K562 (cell line): ENCODE measurements around the gene DCHS2. TPM values are rescaled to one million over a fixed set of nuclear protein-coding genes. Genes with fewer than 3 reads are reported as not detected.
A peak's percentile ranks its signal among the peaks of the same experiment; 100 is the strongest.

Experiments used
- ATAC-seq: fragments of 200-7000 bp; cut with Tn5 transposase; 3 replicates; pipeline ENCODE4 v1.9.1; 2020; ENCODE audit warnings: moderate library complexity
- BruUV-seq: library from RNA; stranded (reverse); fragments of 400-500 nt; replicated peaks from 2 replicates; lab custom pipeline; 2021; lab: Mats Ljungman, UMichigan
- CTCF ChIA-PET: fragments of 300-600 bp; formaldehyde crosslinking; extraction: SDS; loops from one replicate; lab custom pipeline; 2021; ENCODE audit warnings: low intra/inter-chr PET ratio; lab: Yijun Ruan, JAX
- POLR2A ChIA-PET: fragments of 300-600, 350-650 bp; sonication (Branson Sonifier 250); formaldehyde crosslinking; extraction: SDS; loops from one replicate; lab custom pipeline; 2021; ENCODE audit warnings: antibody characterized with exemption, inconsistent platforms; lab: Yijun Ruan, JAX
- DNase-seq, 4 experiments: peaks; one replicate each; pipeline versions ENCODE4 v3.0.0 to v3.0.0-alpha.2; 2011 to 2018; ENCODE audit warnings: low spot score in 3 of 4, mixed read lengths in 3 of 4; ENCODE audit errors: extremely low read depth in 1 of 4
- FAIRE-seq: peaks from 2 replicates; lab custom pipeline; 2011; peaks lifted over from hg19 to GRCh38; lab: Jason Lieb, UNC
- H2AFZ ChIP-seq: 2 replicates; pipeline ENCODE4 v1.6.0; 2011; ENCODE audit warnings: low read depth, low read length, control low read depth, inconsistent platforms
- H3K27ac ChIP-seq: fragments of 200-600 bp; 3 replicates; pipeline ENCODE4 v1.8.0; 2011; ENCODE audit warnings: low read depth, mild to moderate bottlenecking, control low read depth, inconsistent platforms, low read length, moderate library complexity, mixed read lengths; ENCODE audit errors: extremely low read depth
- H3K27me3 ChIP-seq, 2 experiments: fragments of 300-600 bp in 1 of 2; 2 replicates in 1 of 2; 3 replicates in 1 of 2; pipeline versions ENCODE4 v1.6.0 to v1.8.0; 2011; ENCODE audit warnings: inconsistent platforms in 2 of 2, low read length in 2 of 2, mild to moderate bottlenecking in 1 of 2, mixed read lengths in 1 of 2, moderate library complexity in 1 of 2; ENCODE audit not compliant: control insufficient read depth in 2 of 2, insufficient read depth in 2 of 2
- H3K36me3 ChIP-seq: fragments of 300-600 bp; 3 replicates; pipeline ENCODE4 v1.8.0; 2011; ENCODE audit warnings: mild to moderate bottlenecking, low read length, inconsistent platforms; ENCODE audit not compliant: control insufficient read depth, insufficient read depth
- H3K4me1 ChIP-seq, 2 experiments: fragments of 200-600 bp in 1 of 2; replicated peaks in 1 of 2; 2 replicates in 1 of 2; 3 replicates in 1 of 2; pipeline versions ENCODE4 v1.5.1 to v1.8.0; 2011; ENCODE audit warnings: inconsistent platforms in 2 of 2, low read length in 2 of 2, mild to moderate bottlenecking in 1 of 2, mixed read lengths in 1 of 2, moderate library complexity in 1 of 2; ENCODE audit not compliant: control insufficient read depth in 2 of 2, insufficient read depth in 2 of 2
- H3K4me2 ChIP-seq: 2 replicates; pipeline ENCODE4 v1.6.1; 2011; ENCODE audit warnings: low read length, control low read depth, inconsistent platforms, mixed read lengths; ENCODE audit not compliant: insufficient read depth
- H3K4me3 ChIP-seq: fragments of 200-600 bp; sonication (generic), shearing (Covaris generic); 2 replicates; pipeline ENCODE4 v1.5.1; 2016; ENCODE audit warnings: control low read depth, inconsistent platforms
- H3K79me2 ChIP-seq: fragments of 200-600 bp; 3 replicates; pipeline ENCODE4 v1.8.0; 2011; ENCODE audit warnings: low read length, inconsistent platforms; ENCODE audit not compliant: control insufficient read depth, insufficient read depth
- H3K9ac ChIP-seq, 2 experiments: 2 replicates each; pipeline versions ENCODE4 v1.6.0 to v1.6.1; 2011; ENCODE audit warnings: low read depth in 2 of 2, low read length in 2 of 2, control low read depth in 1 of 2, inconsistent platforms in 1 of 2, mild to moderate bottlenecking in 1 of 2, mixed read lengths in 1 of 2; ENCODE audit not compliant: insufficient read depth in 1 of 2
- H3K9me1 ChIP-seq: one replicate; pipeline ENCODE4 v1.6.0; 2011; ENCODE audit warnings: inconsistent platforms, mild to moderate bottlenecking, low read length, moderate library complexity; ENCODE audit not compliant: control insufficient read depth, insufficient read depth
- H3K9me3 ChIP-seq: replicated peaks from 2 replicates; pipeline ENCODE4 v1.5.1; 2011; ENCODE audit warnings: low read depth, low read length, inconsistent platforms; ENCODE audit not compliant: control insufficient read depth, insufficient read depth
- H4K20me1 ChIP-seq: replicated peaks from 2 replicates; pipeline ENCODE4 v1.6.1; 2011; ENCODE audit warnings: low read length, inconsistent platforms, mixed read lengths; ENCODE audit not compliant: control insufficient read depth, insufficient read depth
- CTBP1 ChIP-seq: fragments of 450-650 bp; IDR thresholded peaks from 2 replicates; pipeline ENCODE4 v1.6.1; 2016; ENCODE audit warnings: borderline replicate concordance
- CTCF ChIP-seq, 3 experiments: IDR thresholded peaks in 2 of 3; conservative IDR thresholded peaks in 1 of 3; 2 replicates each; pipeline ENCODE4 v1.5.1; 2011 to 2012; ENCODE audit warnings: low read length in 3 of 3, mild to moderate bottlenecking in 3 of 3, control low read depth in 2 of 3, improper control_type of control experiment in 1 of 3, inconsistent platforms in 1 of 3, low read depth in 1 of 3, mixed read lengths in 1 of 3, moderate library complexity in 1 of 3; ENCODE audit not compliant: insufficient read depth in 2 of 3
- NRF1 ChIP-seq, 2 experiments: fragments of 450-650 bp; IDR thresholded peaks in 1 of 2; conservative IDR thresholded peaks in 1 of 2; 2 replicates each; pipeline ENCODE4 v1.6.1; 2014; ENCODE audit warnings: mild to moderate bottlenecking in 2 of 2
- RAD21 ChIP-seq, 2 experiments: fragments of 250-450 bp in 1 of 2; fragments of 450-650 bp in 1 of 2; sonication (Bioruptor Pico) in 1 of 2; formaldehyde crosslinking in 1 of 2; IDR thresholded peaks in 1 of 2; conservative IDR thresholded peaks in 1 of 2; 2 replicates each; pipeline versions ENCODE4 v1.4.0 to v1.8.0; 2020 to 2022; ENCODE audit warnings: mild to moderate bottlenecking in 2 of 2, moderate library complexity in 1 of 2
- RB1 ChIP-seq: fragments of 450-650 bp; IDR thresholded peaks from 2 replicates; pipeline ENCODE4 v1.6.1; 2017; ENCODE audit warnings: low read depth, mild to moderate bottlenecking
- SMC3 ChIP-seq: conservative IDR thresholded peaks from 2 replicates; pipeline ENCODE4 v1.6.1; 2011; ENCODE audit warnings: low read depth, low read length, improper control_type of control experiment; ENCODE audit not compliant: insufficient read depth
- TEAD4 ChIP-seq, 2 experiments: sonication (generic) in 1 of 2; formaldehyde crosslinking in 1 of 2; IDR thresholded peaks; 2 replicates each; pipeline versions ENCODE4 v1.6.1 to v1.8.0; 2012 to 2022; ENCODE audit warnings: borderline replicate concordance in 1 of 2, inconsistent platforms in 1 of 2, low read length in 1 of 2, mild to moderate bottlenecking in 1 of 2, missing genetic modification reagents in 1 of 2
- ZNF134 ChIP-seq: fragments of 250-450 bp; sonication (Bioruptor Pico); conservative IDR thresholded peaks from 2 replicates; pipeline ENCODE4 v1.4.0; 2020
- ZNF165 ChIP-seq: fragments of 250-450 bp; sonication (Bioruptor Pico); IDR thresholded peaks from 2 replicates; pipeline ENCODE4 v1.4.0; 2020; ENCODE audit warnings: borderline replicate concordance
- ZSCAN29 ChIP-seq: fragments of 450-650 bp; IDR thresholded peaks from 2 replicates; pipeline ENCODE4 v1.6.1; 2017
- WGBS: fragments of 100-300 bp; shearing (Covaris generic); methylation state at CpG from one replicate; pipeline ENCODE4 v1.1.6; 2016; ENCODE audit warnings: low coverage, mixed read lengths; ENCODE audit not compliant: insufficient coverage; ENCODE audit errors: missing lambda C conversion rate; 5-methylcytosine and 5-hydroxymethylcytosine counted together
- in situ Hi-C: fragments of 300-500 bp; cut with MboI; formaldehyde crosslinking; loops from 4 replicates; pipeline ENCODE4 v1.15.0; 2018; ENCODE audit warnings: inconsistent platforms, mixed read lengths
- intact Hi-C: fragments of 100-400 bp; cut with micrococcal nuclease; formaldehyde crosslinking; loops from 2 replicates; pipeline ENCODE4 v1.14.2; 2022
- polyA plus RNA-seq, 8 experiments: library from polyadenylated mRNA; depleted of rRNA in 4 of 8; stranded (reverse) in 5 of 8; unstranded in 3 of 8; fragments of >200 nt; fragmentation: Nextera tagmentation in 2 of 8; fragmentation: Illumina TruSeq in 1 of 8; extraction: Ambion mirVana in 2 of 8; extraction: Trizol in 1 of 8; gene quantifications; 2 replicates each; pipeline versions ENCODE4 v1.2.1 to v1.2.3, GENCODE V29; 2011 to 2014; ENCODE audit warnings: inconsistent platforms in 1 of 8, missing spikeins in 1 of 8
- total RNA-seq, 7 experiments: library from RNA; depleted of rRNA in 6 of 7; stranded (reverse); fragments of >200 nt in 6 of 7; fragmentation: Illumina TruSeq in 2 of 7; extraction: Trizol in 2 of 7; gene quantifications; 2 replicates each; pipeline versions ENCODE4 v1.2.1 to v1.2.3, GENCODE V29; 2011 to 2021; ENCODE audit warnings: low replicate concordance in 1 of 7

DCHS2 gene
- total and polyA plus RNA-seq, 9 of the 15 experiments (the other 6 are each of a cell fraction or from before 2014, with no cell fraction given) = 0.49 to 7.1 (median 5.3) TPM

DNA sequence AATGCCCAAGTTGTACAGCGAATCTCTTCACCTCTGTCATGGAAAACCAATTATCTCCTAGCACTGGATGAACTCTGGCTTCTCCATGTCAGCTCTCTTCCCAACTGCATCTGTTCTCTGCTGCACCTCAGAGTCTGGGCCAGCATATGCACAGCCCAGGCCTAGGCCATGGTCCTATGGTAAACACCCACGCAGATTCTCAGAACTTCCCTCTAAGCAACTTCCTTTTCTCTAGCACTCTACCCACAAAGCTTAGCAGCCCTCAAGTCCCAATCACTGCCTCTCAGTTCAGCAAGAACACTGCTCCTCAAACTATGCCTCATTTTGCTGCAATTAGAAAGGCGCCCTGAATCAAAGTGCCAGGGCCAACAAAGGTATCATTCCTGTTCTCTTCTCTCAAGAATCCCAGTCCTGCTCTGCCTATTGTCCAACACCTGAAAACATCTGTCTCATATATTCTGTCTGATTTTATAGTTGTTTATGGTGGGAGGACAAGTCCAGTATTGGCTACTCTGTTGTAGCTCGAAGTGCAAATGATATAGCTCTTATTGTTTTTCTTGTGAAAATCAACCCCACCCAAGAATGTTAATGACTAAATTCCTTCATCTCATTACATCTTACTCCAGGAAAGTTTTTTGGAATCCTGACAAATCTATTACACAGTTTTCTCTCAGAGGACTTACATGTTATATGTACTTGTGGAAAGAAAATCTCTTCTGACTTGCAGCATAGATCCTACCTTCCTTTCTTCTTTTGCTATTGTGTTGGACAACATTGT lies 85.4 kb downstream of the DCHS2 start (continued):
- peak; percentile 18 to 32; a peak in 2 of 4 replicates for TF ChIP-seq NRF1 (conservative IDR thresholded peaks at IDR 0.05 in 1 of 2, IDR thresholded peaks at IDR 0.05 in 1 of 2)
- peak; percentile 15; the same call in 1 of the 2 replicates for TF ChIP-seq CTBP1

GRCh38 chr4:154399259-154399974 lies 92.2 kb downstream of the DCHS2 start:
- H2AFZ ChIP-seq = peak overlapping the region; percentile 73; the same call in 1 of the 2 replicates
- H3K4me2 ChIP-seq = no peak overlapping the region; the same call in 1 of the 2 replicates
- H4K20me1 ChIP-seq = no peaks in the 10 kb centered on the region
- no peaks in the 10 kb centered on the region for H3K36me3 ChIP-seq
- no peaks in the 10 kb centered on the region; a peak in 1 of 5 replicates for H3K4me1 ChIP-seq
- in situ Hi-C loops (no loop called here), intact Hi-C loops (loop anchor here (1.0 kb wide), 3 partner anchors 107 to 223 kb away; no protein-coding TSS in a partner anchor)
- FAIRE-seq = peak; percentile 70
- H3K79me2 ChIP-seq = peaks cover 2% of the 10 kb centered on the region; the same call in 1 of the 3 replicates
- H3K27me3 ChIP-seq = no peaks in the 10 kb centered on the region
- no TSS peak for BruUV-seq
- no peak overlapping the region; a peak in 1 of 4 replicates for H3K9ac ChIP-seq
- no peaks in the 10 kb centered on the region for H3K9me3 ChIP-seq
- peak; percentile 85 for ATAC-seq
- POLR2A ChIA-PET = no interaction called here
- DNase-seq = peak in 2 of 4 experiments; percentile 31 to 63
- H3K27ac ChIP-seq = no peak overlapping the region
- 54% methylated on average over 10 of the region's 10 CpGs for WGBS
- no peaks in the 10 kb centered on the region for H3K9me1 ChIP-seq
- no peak overlapping the region for H3K4me3 ChIP-seq
- CTCF ChIA-PET = interaction anchor here (0.5 to 2.9 kb wide), 5 partner anchors 104 to 223 kb away, joined by 3 to 24 read pairs (median 4); no protein-coding TSS in a partner anchor
- peak; percentile 72 to 79 for TF ChIP-seq RAD21 (CRISPR knock-in tag; conservative IDR thresholded peaks at IDR 0.05 in 1 of 2, IDR thresholded peaks at IDR 0.05 in 1 of 2)
- no peak for TF ChIP-seq ZNF134
- peak; percentile 77 for TF ChIP-seq ZSCAN29
- peak; percentile 31; the same call in 1 of the 2 replicates for TF ChIP-seq TEAD4 (IDR thresholded peaks at IDR 0.05; ENCODE audit: low read length)
- TF ChIP-seq TEAD4 (CRISPR knock-in tag; IDR thresholded peaks at IDR 0.05; ENCODE audit: borderline replicate concordance) = no peak
- TF ChIP-seq RB1 = no peak
- peak; percentile 52; the same call in 1 of the 2 replicates for TF ChIP-seq SMC3
- no peak for TF ChIP-seq ZNF165 (CRISPR knock-in tag)
- peak; percentile 38 to 74 (median 53); a peak in 4 of 6 replicates for TF ChIP-seq CTCF (IDR thresholded peaks at IDR 0.05 in 2 of 3, conservative IDR thresholded peaks at IDR 0.05 in 1 of 3; ENCODE audit: insufficient read depth in 2 of 3, low read depth in 1 of 3, low read length in 3 of 3)
